ENCODE measurements around the gene C4B. TPM values are rescaled to one million over a fixed set of nuclear protein-coding genes. Genes with fewer than 3 reads are reported as not detected.
"Not testable (repeated sequence)": the region's sequence is repeated elsewhere in the genome, so short reads cannot be mapped to it uniquely, and the experiment has no call there.

Gene C4B
- total RNA-seq, 1 donor from 2014 or later: 1.2 TPM

GRCh38 chr6:32047855-32048766, 33.5 kb downstream of the C4B start:
- H3K4me3 ChIP-seq (ENCODE audit: low read depth, low read length): no peak overlapping the region
- no peak for DNase-seq (ENCODE audit: low read depth)
- TF ChIP-seq CTCF (conservative IDR thresholded peaks at IDR 0.05; ENCODE audit: low read depth, low read length): peak; percentile 77

- DNase-seq (ENCODE audit: low read depth); H3K4me3 ChIP-seq (ENCODE audit: low read depth, low read length): not testable (repeated sequence)
These were observed 34.6 kb downstream of the C4B start for GRCh38 chr6:32049149-32049548.

DNA sequence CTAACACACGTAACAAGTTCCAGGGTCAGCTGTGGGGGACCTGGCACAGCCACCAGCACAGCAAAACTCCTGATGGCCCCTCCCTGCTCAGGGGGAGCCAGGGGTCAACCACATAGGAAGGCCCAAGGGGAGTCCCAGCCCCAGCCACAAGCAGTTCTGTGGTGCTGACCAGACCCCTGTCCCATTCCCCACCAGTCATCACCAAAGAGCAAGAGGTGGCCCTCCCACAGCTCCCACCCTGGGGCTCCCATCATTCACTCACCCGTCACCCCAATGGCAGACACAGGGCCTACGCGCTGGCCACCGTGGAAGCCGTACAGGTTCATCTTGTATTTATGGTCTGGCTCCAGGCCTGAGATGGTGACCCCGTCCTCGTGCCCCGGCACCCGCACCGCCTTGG, 35.1 kb downstream of the C4B start:
- H3K4me3 ChIP-seq (ENCODE audit: low read depth, low read length); DNase-seq (ENCODE audit: low read depth): not testable (repeated sequence)

DNA sequence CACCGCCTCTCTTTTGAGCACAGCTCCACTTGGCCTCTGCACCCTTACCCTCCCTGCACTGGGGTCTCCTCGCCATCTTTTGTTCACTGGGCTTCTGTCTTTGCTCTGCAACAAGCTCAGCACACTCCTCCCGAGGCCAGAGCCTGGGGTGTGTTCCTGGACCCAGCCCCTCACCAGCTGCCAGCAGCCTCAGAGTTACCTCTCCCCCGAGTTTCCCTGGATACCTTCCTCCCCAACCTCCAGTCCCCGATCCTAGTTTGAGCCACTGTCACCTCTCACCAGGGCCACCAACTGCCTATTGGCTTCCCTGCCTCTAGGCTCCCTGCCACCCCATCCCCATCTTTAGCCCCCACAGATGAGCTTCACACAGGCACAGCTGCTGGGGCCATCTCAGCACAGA, 36.0 kb downstream of the C4B start:
- no peak overlapping the region for H3K4me3 ChIP-seq (ENCODE audit: low read depth, low read length)
- no peak for DNase-seq (ENCODE audit: low read depth)
- no peak for TF ChIP-seq CTCF (conservative IDR thresholded peaks at IDR 0.05; ENCODE audit: low read depth, low read length)

- DNase-seq (ENCODE audit: low read depth); H3K4me3 ChIP-seq (ENCODE audit: low read depth, low read length): not testable (repeated sequence)
These were observed 38.0 kb downstream of the C4B start for GRCh38 chr6:32052626-32053025.

- H3K4me3 ChIP-seq (ENCODE audit: low read depth, low read length); DNase-seq (ENCODE audit: low read depth): not testable (repeated sequence)
These were observed 38.7 kb downstream of the C4B start for GRCh38 chr6:32053314-32053713.

DNA sequence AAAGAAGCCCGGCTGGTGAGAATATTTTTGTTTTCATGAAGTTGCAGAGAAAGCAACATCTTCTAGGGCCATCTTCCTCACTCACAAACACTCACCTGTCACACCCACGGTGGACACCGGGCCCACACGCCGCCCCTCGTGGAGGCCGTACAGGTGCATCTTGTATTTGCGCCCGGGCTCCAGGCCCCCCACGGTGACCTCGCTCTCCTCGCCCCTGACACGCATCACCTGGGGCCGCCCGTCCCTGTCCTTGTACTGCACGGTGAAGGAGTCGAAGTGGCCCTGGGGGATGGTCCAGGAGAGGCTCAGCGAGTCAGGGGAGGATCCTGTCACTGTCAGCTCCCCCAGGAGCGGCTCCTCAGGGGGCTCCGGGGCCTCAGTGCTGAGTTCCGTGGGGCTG, 41.2 kb downstream of the C4B start:
- not testable (repeated sequence) for H3K4me3 ChIP-seq (ENCODE audit: low read depth, low read length); DNase-seq (ENCODE audit: low read depth)

- DNase-seq (ENCODE audit: low read depth): no peak
- no peak for TF ChIP-seq CTCF (conservative IDR thresholded peaks at IDR 0.05; ENCODE audit: low read depth, low read length)
- no peak overlapping the region for H3K4me3 ChIP-seq (ENCODE audit: low read depth, low read length)
These were observed 41.7 kb downstream of the C4B start for GRCh38 chr6:32056254-32056653.

- H3K4me3 ChIP-seq (ENCODE audit: low read depth, low read length): no peak overlapping the region
- TF ChIP-seq CTCF (conservative IDR thresholded peaks at IDR 0.05; ENCODE audit: low read depth, low read length): no peak
- no peak for DNase-seq (ENCODE audit: low read depth)
These were observed 43.4 kb downstream of the C4B start for GRCh38 chr6:32057966-32058365.

DNA sequence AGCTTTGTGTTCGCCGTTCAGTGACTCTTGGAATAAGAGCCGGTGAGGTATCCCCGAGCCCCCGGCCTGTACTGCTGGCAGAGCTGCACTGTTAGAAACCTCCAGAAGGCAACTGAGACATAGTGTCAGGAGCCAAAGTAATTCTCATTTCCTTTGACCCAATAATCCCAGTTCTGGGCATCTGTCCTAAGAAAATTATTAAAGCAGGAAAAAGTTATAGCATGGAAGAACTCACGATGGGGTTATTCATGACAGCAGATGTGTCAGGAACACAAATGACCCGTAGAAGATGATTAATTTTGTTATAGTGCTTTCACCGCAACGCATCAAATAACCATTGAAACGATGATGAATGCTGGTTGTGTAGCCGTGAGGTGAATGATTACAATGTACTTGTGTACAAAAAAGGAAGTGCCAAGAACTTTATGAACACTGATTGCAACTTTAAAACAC, 43.9 kb downstream of the C4B start:
- TF ChIP-seq CTCF (conservative IDR thresholded peaks at IDR 0.05; ENCODE audit: low read depth, low read length): no peak
- no peak for DNase-seq (ENCODE audit: low read depth)
- H3K4me3 ChIP-seq (ENCODE audit: low read depth, low read length): no peak overlapping the region
